ENCODE results near the gene WHRN. TPM values are rescaled to one million over a fixed set of nuclear protein-coding genes. Genes with fewer than 3 reads are reported as not detected.

The WHRN gene
- total and polyA plus RNA-seq, 9 of the 15 experiments (the other 6 are each of a cell fraction or from before 2014, with no cell fraction given), result 0.31 to 14.1 (median 3.0) TPM

DNA sequence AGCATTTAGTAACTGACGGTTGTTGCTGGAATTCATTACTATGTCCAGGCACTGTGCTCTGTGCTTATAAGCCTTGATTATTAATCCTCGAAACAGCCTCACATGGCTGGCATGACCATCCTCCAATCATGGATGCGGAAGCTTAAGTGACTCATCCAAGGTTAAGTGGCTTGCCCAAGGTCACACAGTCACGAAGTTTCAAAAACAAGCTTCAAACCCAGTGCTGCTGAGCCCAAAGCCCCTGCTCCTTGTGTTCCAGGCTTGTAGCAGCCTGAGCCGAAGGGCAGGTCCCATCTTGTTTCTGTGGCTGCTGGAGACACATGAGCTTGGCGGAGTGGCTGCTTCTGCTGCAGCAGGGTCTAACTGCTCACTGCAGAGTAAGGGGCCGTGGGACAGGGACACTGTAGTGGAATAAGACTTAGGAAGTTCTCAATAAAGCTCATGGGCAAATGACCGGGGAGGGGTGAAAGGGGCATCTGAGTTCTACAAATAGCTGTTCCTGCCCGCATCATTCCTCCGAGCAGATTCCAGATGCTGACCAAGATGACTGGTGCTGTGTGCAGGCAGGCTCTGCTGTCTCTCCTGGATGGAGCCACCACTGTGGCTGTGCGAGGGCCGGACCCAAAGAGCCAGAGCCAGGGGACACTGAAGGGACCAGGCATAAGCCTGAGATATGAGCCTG is 32.4 kb downstream of the WHRN start:
- H3K9me3 ChIP-seq (replicated peaks; ENCODE audit: control insufficient read depth, insufficient read depth, low read depth, low read length), result no peaks in the 10 kb centered on the region
- peak overlapping the region in 1 of 2 experiments; percentile 60; a peak in 1 of 4 replicates for H3K9ac ChIP-seq (ENCODE audit: insufficient read depth in 1 of 2, low read depth in 2 of 2, low read length in 2 of 2)
- H3K79me2 ChIP-seq (ENCODE audit: control insufficient read depth, insufficient read depth, low read length), result no peaks in the 10 kb centered on the region
- DNase-seq (ENCODE audit: extremely low read depth in 1 of 4, low spot score in 3 of 4) (no peak), FAIRE-seq (no peak), ATAC-seq (no peak)
- ChIA-PET POLR2A (interaction anchor here (0.6 to 1.5 kb wide), 3 partner anchors 23 to 185 kb away, joined by 3 to 7 read pairs (median 3); partner anchors contain the start of gene TEX53), CTCF (ENCODE audit: low intra/inter-chr PET ratio) (no interaction called here)
- TF ChIP-seq ZNF696 (CRISPR knock-in tag; conservative IDR thresholded peaks at IDR 0.05) (no peak), TRIM24 (IDR thresholded peaks at IDR 0.05) (no peak), HIVEP1 (CRISPR knock-in tag; IDR thresholded peaks at IDR 0.05) (no peak), TEAD1 (CRISPR knock-in tag; IDR thresholded peaks at IDR 0.05) (no peak)
- H4K20me1 ChIP-seq (replicated peaks; ENCODE audit: control insufficient read depth, insufficient read depth, low read length), result peaks cover 3% of the 10 kb centered on the region; the same call in 1 of the 2 replicates
- intact Hi-C loops (cut with micrococcal nuclease) (no loop called here), in situ Hi-C loops (cut with MboI) (no loop called here)
- H3K36me3 ChIP-seq (ENCODE audit: control insufficient read depth, insufficient read depth, low read length), result peaks cover 7% of the 10 kb centered on the region; the same call in 1 of the 3 replicates
- H3K27me3 ChIP-seq (ENCODE audit: control insufficient read depth in 2 of 2, insufficient read depth in 2 of 2, low read length in 2 of 2), result no peaks in the 10 kb centered on the region
- BruUV-seq (replicated peaks), result no TSS peak
- no peaks in the 10 kb centered on the region for H3K9me1 ChIP-seq (ENCODE audit: control insufficient read depth, insufficient read depth, low read length)
- no peaks in the 10 kb centered on the region for H3K4me1 ChIP-seq (replicated peaks in 1 of 2; ENCODE audit: control insufficient read depth in 2 of 2, insufficient read depth in 2 of 2, low read length in 2 of 2)
- H2AFZ ChIP-seq (ENCODE audit: low read depth, low read length), result no peak overlapping the region
- no peak overlapping the region for H3K27ac ChIP-seq (ENCODE audit: extremely low read depth, low read depth, low read length)
- no peak overlapping the region for H3K4me3 ChIP-seq
- no peak overlapping the region for H3K4me2 ChIP-seq (ENCODE audit: insufficient read depth, low read length)
- 68% methylated on average over 12 of the region's 12 CpGs for WGBS (ENCODE audit: insufficient coverage, low coverage, missing lambda C conversion rate)

DNA sequence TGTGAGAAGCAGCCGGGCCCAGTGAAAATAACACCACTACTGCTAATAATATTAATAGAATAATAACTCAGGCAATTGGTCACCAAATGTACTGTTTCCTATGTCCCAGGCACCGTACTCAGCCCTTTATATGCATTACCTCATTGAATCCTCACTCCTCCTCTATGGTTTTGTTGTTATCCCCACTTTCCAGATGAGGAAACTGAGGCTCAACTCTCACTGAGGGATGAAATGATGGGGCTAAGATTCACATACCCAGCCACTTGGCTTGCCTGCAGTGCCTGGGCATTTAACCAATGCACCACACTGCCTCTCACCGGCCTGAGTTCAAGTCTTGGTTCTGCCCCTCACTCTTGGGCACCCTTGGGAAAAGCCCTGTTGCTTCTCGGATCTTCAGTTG is 34.1 kb downstream of the WHRN start:
- FAIRE-seq (no peak), ATAC-seq (no peak)
- POLR2A ChIA-PET, result no interaction called here

More for the DNA sequence above, 34.1 kb downstream of the WHRN start:
- intact Hi-C loops (cut with micrococcal nuclease) (no loop called here), in situ Hi-C loops (cut with MboI) (no loop called here)
- no peak overlapping the region for H3K27ac ChIP-seq (ENCODE audit: extremely low read depth, low read depth, low read length)
- no peaks in the 10 kb centered on the region for H3K79me2 ChIP-seq (ENCODE audit: control insufficient read depth, insufficient read depth, low read length)
- no TSS peak for BruUV-seq (replicated peaks)
- peaks cover 3% of the 10 kb centered on the region; the same call in 1 of the 3 replicates for H3K36me3 ChIP-seq (ENCODE audit: control insufficient read depth, insufficient read depth, low read length)
- CTCF ChIA-PET (ENCODE audit: low intra/inter-chr PET ratio), result no interaction called here
- 89% methylated on average over 3 of the region's 4 CpGs for WGBS (ENCODE audit: insufficient coverage, low coverage, missing lambda C conversion rate)
- no peak for DNase-seq (ENCODE audit: extremely low read depth in 1 of 4, low spot score in 3 of 4)
- H3K4me2 ChIP-seq (ENCODE audit: insufficient read depth, low read length), result no peak overlapping the region
- no peak overlapping the region for H3K9ac ChIP-seq (ENCODE audit: insufficient read depth in 1 of 2, low read depth in 2 of 2, low read length in 2 of 2)
- no peaks in the 10 kb centered on the region for H3K9me1 ChIP-seq (ENCODE audit: control insufficient read depth, insufficient read depth, low read length)
- H2AFZ ChIP-seq (ENCODE audit: low read depth, low read length), result no peak overlapping the region
- H3K9me3 ChIP-seq (replicated peaks; ENCODE audit: control insufficient read depth, insufficient read depth, low read depth, low read length), result no peaks in the 10 kb centered on the region
- no peaks in the 10 kb centered on the region for H3K27me3 ChIP-seq (ENCODE audit: control insufficient read depth in 2 of 2, insufficient read depth in 2 of 2, low read length in 2 of 2)
- no peak overlapping the region for H3K4me3 ChIP-seq
- H4K20me1 ChIP-seq (replicated peaks; ENCODE audit: control insufficient read depth, insufficient read depth, low read length), result no peaks in the 10 kb centered on the region
- H3K4me1 ChIP-seq (replicated peaks in 1 of 2; ENCODE audit: control insufficient read depth in 2 of 2, insufficient read depth in 2 of 2, low read length in 2 of 2), result peaks cover 0 to 1% of the 10 kb centered on the region in 2 experiments; a peak in 1 of 5 replicates
- TF ChIP-seq RBM25 (IDR thresholded peaks at IDR 0.05; ENCODE audit: low read depth, low read length, severe bottlenecking), result peak; percentile 63
- no peak for TF ChIP-seq ZNF668 (CRISPR knock-in tag; IDR thresholded peaks at IDR 0.05)
- TF ChIP-seq, protein P1, sequence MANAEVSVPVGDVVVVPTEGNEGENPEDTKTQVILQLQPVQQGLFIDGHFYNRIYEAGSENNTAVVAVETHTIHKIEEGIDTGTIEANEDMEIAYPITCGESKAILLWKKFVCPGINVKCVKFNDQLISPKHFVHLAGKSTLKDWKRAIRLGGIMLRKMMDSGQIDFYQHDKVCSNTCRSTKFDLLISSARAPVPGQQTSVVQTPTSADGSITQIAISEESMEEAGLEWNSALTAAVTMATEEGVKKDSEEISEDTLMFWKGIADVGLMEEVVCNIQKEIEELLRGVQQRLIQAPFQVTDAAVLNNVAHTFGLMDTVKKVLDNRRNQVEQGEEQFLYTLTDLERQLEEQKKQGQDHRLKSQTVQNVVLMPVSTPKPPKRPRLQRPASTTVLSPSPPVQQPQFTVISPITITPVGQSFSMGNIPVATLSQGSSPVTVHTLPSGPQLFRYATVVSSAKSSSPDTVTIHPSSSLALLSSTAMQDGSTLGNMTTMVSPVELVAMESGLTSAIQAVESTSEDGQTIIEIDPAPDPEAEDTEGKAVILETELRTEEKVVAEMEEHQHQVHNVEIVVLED (CRISPR knock-in tag; IDR thresholded peaks at IDR 0.05), result no peak

Measured in K562 (cell line).